Neural cell (in vitro differentiated cells): Measurements from ENCODE around the gene DUSP22.

Experiments
- CTCF ChIP-seq: fragments of 450-650 bp; IDR thresholded peaks from 2 replicates; pipeline ENCODE4 v1.5.1; 2014; ENCODE audit warnings: antibody characterized with exemption, mild to moderate bottlenecking, moderate library complexity; ENCODE audit not compliant: poor library complexity, severe bottlenecking
- EP300 ChIP-seq: fragments of 450-650 bp; conservative IDR thresholded peaks from 2 replicates; pipeline ENCODE4 v1.6.1; 2014; ENCODE audit warnings: antibody characterized with exemption, mild to moderate bottlenecking, moderate library complexity; ENCODE audit not compliant: poor library complexity, severe bottlenecking
- EZH2 ChIP-seq: fragments of 200-600, 300-800 bp; shearing (Covaris generic), sonication (generic); IDR thresholded peaks from 2 replicates; pipeline ENCODE4 v1.6.1; 2014; ENCODE audit warnings: antibody characterized with exemption, low read length, borderline replicate concordance, mild to moderate bottlenecking; ENCODE audit not compliant: insufficient read depth, poor library complexity, severe bottlenecking
- POLR2AphosphoS5 ChIP-seq: IDR thresholded peaks from 2 replicates; pipeline ENCODE4 v1.6.1; 2012
- RAD21 ChIP-seq: fragments of 450-650 bp; conservative IDR thresholded peaks from 2 replicates; pipeline ENCODE4 v1.6.1; 2014; ENCODE audit warnings: antibody characterized with exemption, mild to moderate bottlenecking, moderate library complexity
- REST ChIP-seq: IDR thresholded peaks from 2 replicates; pipeline ENCODE4 v1.6.1; 2012; ENCODE audit warnings: borderline replicate concordance
- SMC3 ChIP-seq: fragments of 450-650 bp; conservative IDR thresholded peaks from 2 replicates; pipeline ENCODE4 v1.6.1; 2014; ENCODE audit warnings: antibody characterized with exemption, mild to moderate bottlenecking, moderate library complexity; ENCODE audit not compliant: poor library complexity
- TAF1 ChIP-seq: IDR thresholded peaks from 2 replicates; pipeline ENCODE4 v1.6.1; 2012; ENCODE audit warnings: low read depth

- TF ChIP-seq CTCF (no peak), SMC3 (no peak), EZH2 (no peak), POLR2AphosphoS5 (no peak), TAF1 (no peak), RAD21 (no peak), REST (no peak), EP300 (no peak)
These were observed 92.6 kb downstream of the DUSP22 start for GRCh38 chr6:384898-385297.
